GM12892 (cell line): ENCODE data around the gene KRTAP1-5.

Experiments used
- POLR2A ChIP-seq: IDR thresholded peaks from 2 replicates; pipeline ENCODE4 v1.6.1; 2011; ENCODE audit warnings: low read depth, low read length, control low read depth
- POLR2AphosphoS5 ChIP-seq: IDR thresholded peaks from 2 replicates; pipeline ENCODE4 v1.6.1; 2011; ENCODE audit warnings: low read depth, low read length, control low read depth
- TAF1 ChIP-seq: IDR thresholded peaks from 2 replicates; pipeline ENCODE4 v1.6.1; 2011; ENCODE audit warnings: low read depth, mild to moderate bottlenecking, control low read depth, low read length, borderline replicate concordance

- TF ChIP-seq POLR2A (no peak), POLR2AphosphoS5 (no peak), TAF1 (no peak)
Measured at GRCh38 chr17:41073676-41074075, 46.7 kb upstream of the KRTAP1-5 start.
